HEK293T (cell line): ENCODE data around the gene STN1.
A peak's percentile ranks its signal among the peaks of the same experiment; 100 is the strongest.

Experiments used
- CTCF ChIA-PET: fragments of 350-600 bp; formaldehyde crosslinking; extraction: SDS; loops from one replicate; lab custom pipeline; 2021; ENCODE audit warnings: antibody characterized with exemption, inconsistent platforms; lab: Yijun Ruan, JAX
- POLR2A ChIA-PET: fragments of 350-600 bp; formaldehyde crosslinking; extraction: SDS; loops from one replicate; lab custom pipeline; 2020; ENCODE audit warnings: antibody characterized with exemption, inconsistent platforms; lab: Yijun Ruan, JAX
- DNase-seq: peaks from one replicate; pipeline ENCODE4 v3.0.0; 2012; ENCODE audit warnings: mixed read lengths; ENCODE audit errors: extremely low spot score
- ARNT ChIP-seq: fragments of 450-650 bp; IDR thresholded peaks from 2 replicates; pipeline ENCODE4 v1.6.1; 2017; ENCODE audit warnings: mild to moderate bottlenecking
- BHLHE40 ChIP-seq: fragments of 450-650 bp; IDR thresholded peaks from 2 replicates; pipeline ENCODE4 v1.6.1; 2016; ENCODE audit warnings: mild to moderate bottlenecking, moderate library complexity, borderline replicate concordance
- CTBP1 ChIP-seq: fragments of 450-650 bp; IDR thresholded peaks from 2 replicates; pipeline ENCODE4 v1.6.1; 2016; ENCODE audit warnings: borderline replicate concordance
- ELF4 ChIP-seq: fragments of 450-650 bp; IDR thresholded peaks from 2 replicates; pipeline ENCODE4 v1.6.1; 2017; ENCODE audit warnings: antibody characterized with exemption
- FOXA1 ChIP-seq: fragments of 450-650 bp; IDR thresholded peaks from 2 replicates; pipeline ENCODE4 v1.6.1; 2016; ENCODE audit warnings: mild to moderate bottlenecking
- FOXK2 ChIP-seq: fragments of 450-650 bp; IDR thresholded peaks from 2 replicates; pipeline ENCODE4 v1.6.1; 2016; ENCODE audit warnings: mild to moderate bottlenecking
- FOXM1 ChIP-seq: fragments of 450-650 bp; IDR thresholded peaks from 2 replicates; pipeline ENCODE4 v1.6.1; 2017; ENCODE audit warnings: mild to moderate bottlenecking, borderline replicate concordance
- HDGF ChIP-seq: fragments of 450-650 bp; IDR thresholded peaks from 2 replicates; pipeline ENCODE4 v1.6.1; 2017; ENCODE audit warnings: antibody characterized with exemption, borderline replicate concordance
- L3MBTL2 ChIP-seq: fragments of 450-650 bp; conservative IDR thresholded peaks from 2 replicates; pipeline ENCODE4 v1.6.1; 2016; ENCODE audit warnings: mild to moderate bottlenecking
- LEF1 ChIP-seq: fragments of 450-650 bp; IDR thresholded peaks from 2 replicates; pipeline ENCODE4 v1.6.1; 2017; ENCODE audit warnings: mild to moderate bottlenecking, borderline replicate concordance
- NFRKB ChIP-seq: fragments of 450-650 bp; IDR thresholded peaks from 2 replicates; pipeline ENCODE4 v1.6.1; 2016; ENCODE audit warnings: mild to moderate bottlenecking, moderate library complexity
- SP1 ChIP-seq: fragments of 450-650 bp; IDR thresholded peaks from 2 replicates; pipeline ENCODE4 v1.6.1; 2017
- SUZ12 ChIP-seq: fragments of 450-650 bp; IDR thresholded peaks from 2 replicates; pipeline ENCODE4 v1.6.1; 2016; ENCODE audit warnings: mild to moderate bottlenecking
- TARDBP ChIP-seq: fragments of 450-650 bp; IDR thresholded peaks from 2 replicates; pipeline ENCODE4 v1.6.1; 2016
- ZNF384 ChIP-seq: fragments of 450-650 bp; IDR thresholded peaks from 2 replicates; pipeline ENCODE4 v1.6.1; 2016
- TF ChIP-seq, protein P1 (sequence below): fragments of 450-650 bp; IDR thresholded peaks from 2 replicates; pipeline ENCODE4 v1.6.1; 2016

Gene STN1

DNA sequence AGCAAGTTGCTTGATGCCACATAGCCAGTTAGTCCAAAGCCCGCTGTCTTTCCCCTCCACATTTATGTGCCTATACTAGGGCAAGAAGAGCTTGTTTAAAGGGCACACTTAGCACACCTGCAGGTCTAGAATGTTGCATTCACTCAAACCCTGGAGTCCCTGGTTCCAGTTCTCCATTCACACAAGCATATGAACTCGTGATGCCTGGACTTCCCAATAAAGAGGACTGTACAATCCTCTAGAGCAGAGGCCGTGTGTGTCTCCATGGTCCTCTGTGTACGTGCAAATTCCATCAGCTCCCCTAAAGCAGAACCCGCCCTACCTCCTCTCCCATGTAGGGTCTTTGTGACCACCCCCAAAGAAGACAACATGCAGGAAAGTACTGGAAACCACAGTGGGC, 59.6 kb downstream of the STN1 start:
- TF ChIP-seq HDGF (no peak), ZNF384 (no peak), NFRKB (no peak), BHLHE40 (no peak), L3MBTL2 (no peak), LEF1 (no peak), ELF4 (no peak), FOXK2 (no peak), SUZ12 (no peak), CTBP1 (no peak), TARDBP (no peak), ARNT (no peak), FOXM1 (no peak)
- TF ChIP-seq, protein P1, sequence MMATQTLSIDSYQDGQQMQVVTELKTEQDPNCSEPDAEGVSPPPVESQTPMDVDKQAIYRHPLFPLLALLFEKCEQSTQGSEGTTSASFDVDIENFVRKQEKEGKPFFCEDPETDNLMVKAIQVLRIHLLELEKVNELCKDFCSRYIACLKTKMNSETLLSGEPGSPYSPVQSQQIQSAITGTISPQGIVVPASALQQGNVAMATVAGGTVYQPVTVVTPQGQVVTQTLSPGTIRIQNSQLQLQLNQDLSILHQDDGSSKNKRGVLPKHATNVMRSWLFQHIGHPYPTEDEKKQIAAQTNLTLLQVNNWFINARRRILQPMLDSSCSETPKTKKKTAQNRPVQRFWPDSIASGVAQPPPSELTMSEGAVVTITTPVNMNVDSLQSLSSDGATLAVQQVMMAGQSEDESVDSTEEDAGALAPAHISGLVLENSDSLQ: no peak
- DNase-seq: no peak
- ChIA-PET CTCF (interaction anchor here (0.6 to 0.9 kb wide), 3 partner anchors 31 to 152 kb away, joined by 3 read pairs; no protein-coding TSS in a partner anchor), POLR2A (no interaction called here)

DNA sequence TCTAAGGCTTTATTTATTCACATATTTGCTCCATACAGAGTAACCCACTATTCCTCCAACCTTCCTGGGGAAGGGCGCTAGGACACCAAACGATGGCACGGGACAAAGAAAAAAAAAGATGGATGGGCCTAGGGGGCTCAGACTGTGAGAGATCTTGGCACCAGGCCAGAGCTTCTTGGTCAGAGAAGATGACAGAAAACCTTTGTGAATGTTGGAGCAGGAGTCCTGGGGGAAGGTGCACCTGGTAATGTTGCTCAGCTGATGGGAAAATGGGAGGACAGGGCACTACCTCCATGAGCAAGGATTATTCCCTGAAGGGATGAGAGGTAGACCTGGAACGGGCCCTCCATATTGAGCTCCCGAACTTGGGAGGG, 61.2 kb downstream of the STN1 start:
- DNase-seq: no peak
- TF ChIP-seq, protein P1: no peak
- TF ChIP-seq FOXK2: no peak
- no peak for TF ChIP-seq NFRKB
- TF ChIP-seq SUZ12: no peak
- TF ChIP-seq FOXA1: no peak
- TF ChIP-seq TARDBP: no peak
- TF ChIP-seq FOXM1: no peak
- TF ChIP-seq LEF1: no peak
- no peak for TF ChIP-seq ARNT
- no peak for TF ChIP-seq ELF4
- TF ChIP-seq SP1: no peak
- TF ChIP-seq L3MBTL2: no peak
- TF ChIP-seq ZNF384: no peak
- no peak for TF ChIP-seq HDGF
- no peak for TF ChIP-seq BHLHE40
- TF ChIP-seq CTBP1: no peak
- POLR2A ChIA-PET: no interaction called here
- CTCF ChIA-PET: interaction anchor here (1.9 kb wide), 1 partner anchor 143 kb away, joined by 7 read pairs; no protein-coding TSS in a partner anchor

DNA sequence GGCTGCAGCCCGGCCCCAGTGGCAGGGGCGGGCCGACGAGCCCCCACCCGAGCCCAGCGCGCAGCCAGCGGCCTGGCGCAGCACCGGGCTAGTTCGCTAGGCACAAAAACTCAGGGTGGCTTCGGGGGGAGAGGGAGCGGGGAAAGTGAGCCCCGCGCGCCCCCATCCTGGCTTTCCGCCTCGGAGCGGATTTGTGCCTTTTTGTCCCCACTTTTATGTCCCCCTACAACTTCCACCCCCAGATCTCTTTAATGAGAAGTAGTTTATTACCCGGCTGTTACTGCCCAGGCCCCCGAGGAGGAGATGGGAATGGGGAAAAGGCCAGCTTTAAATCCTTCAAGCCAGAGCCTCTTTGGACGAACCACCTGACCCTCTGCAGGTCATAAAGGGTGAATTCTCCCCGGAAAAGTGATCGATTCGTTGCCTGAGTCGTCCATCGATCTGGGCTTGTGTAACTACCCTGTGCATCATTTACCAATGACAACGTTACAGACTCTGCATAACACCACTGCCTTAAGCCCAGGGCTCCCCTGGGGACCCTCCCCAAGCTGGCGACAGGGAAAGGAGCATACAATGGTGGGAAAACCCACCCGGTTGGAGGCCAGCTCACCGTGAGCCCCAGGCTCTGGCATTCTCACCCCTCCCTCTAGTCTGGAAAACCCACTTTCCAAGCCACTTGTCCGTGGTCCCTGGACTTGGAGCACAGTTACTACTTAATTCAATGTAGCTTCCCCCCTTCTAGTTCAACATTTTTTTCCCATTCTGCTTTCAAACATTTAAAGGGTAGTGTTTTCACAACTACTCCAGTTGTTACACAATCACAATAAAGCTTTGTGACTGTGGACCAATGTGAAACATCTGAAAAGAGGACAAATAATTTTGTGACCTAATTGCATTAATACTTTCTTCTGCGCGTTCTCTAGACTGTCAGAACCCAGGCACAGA, 61.9 kb downstream of the STN1 start:
- ChIA-PET CTCF (interaction anchor here (1.9 kb wide), 1 partner anchor 142 kb away, joined by 7 read pairs; no protein-coding TSS in a partner anchor), POLR2A (interaction anchor here (0.9 kb wide), 1 partner anchor 136 kb away, joined by 3 read pairs; no protein-coding TSS in a partner anchor)
- TF ChIP-seq ELF4: no peak
- no peak for TF ChIP-seq SUZ12
- TF ChIP-seq SP1: no peak
- no peak for TF ChIP-seq NFRKB
- TF ChIP-seq LEF1: no peak
- TF ChIP-seq FOXK2: no peak
- TF ChIP-seq, protein P1: no peak
- TF ChIP-seq FOXM1: no peak
- DNase-seq: no peak

DNA sequence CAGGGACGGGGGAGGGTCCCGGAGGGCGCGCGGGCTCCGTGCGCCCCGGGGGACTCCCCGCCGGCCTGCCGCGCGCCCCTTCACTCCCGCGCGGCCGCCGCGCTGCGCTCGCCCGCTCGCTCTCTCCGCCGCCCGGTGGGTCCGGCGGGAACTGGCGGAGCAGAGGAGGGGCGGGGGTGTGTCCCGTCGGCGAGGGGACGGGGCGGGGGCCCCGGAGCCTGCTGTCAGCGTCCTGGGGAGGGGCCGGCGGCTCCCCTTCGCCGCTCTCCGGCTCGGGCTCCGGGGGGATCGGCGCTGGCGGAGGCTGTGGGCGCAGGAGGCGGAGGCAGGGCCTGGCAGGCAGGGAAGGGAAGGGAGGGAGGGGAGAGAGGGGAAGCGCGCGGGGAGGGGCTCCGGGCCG, 62.6 kb downstream of the STN1 start, which contains the start of gene SH3PXD2A:
Gene SH3PXD2A, minus strand, starts transcription at position 153 of the 400 bp plus-strand sequence. CDS start 310 bp downstream, outside the sequence.
- POLR2A ChIA-PET: interaction anchor here (0.9 to 1.0 kb wide), 2 partner anchors 13 to 135 kb away, joined by 3 read pairs; no protein-coding TSS in a partner anchor
- CTCF ChIA-PET: interaction anchor here (1.1 kb wide), 1 partner anchor 145 kb away, joined by 6 read pairs; no protein-coding TSS in a partner anchor
- TF ChIP-seq SP1 (no peak), BHLHE40 (no peak), NFRKB (no peak), LEF1 (no peak), FOXK2 (no peak), ZNF384 (no peak), FOXA1 (no peak), L3MBTL2 (no peak)
- TF ChIP-seq, protein P1: no peak
- DNase-seq: peak; percentile 73
